DOHH2 (cell line): ENCODE results near the gene LMO7.

Source experiments
- H3F3A ChIP-seq: fragments of 200-600 bp; sonication (generic), shearing (Covaris generic); 2 replicates; pipeline ENCODE4 v1.6.0; 2016; ENCODE audit warnings: antibody characterized with exemption, mild to moderate bottlenecking; ENCODE audit not compliant: control insufficient read depth, insufficient read depth
- H3K27ac ChIP-seq: fragments of 200-600 bp; sonication (generic); 2 replicates; pipeline ENCODE4 v1.5.1; 2014; ENCODE audit warnings: low read depth, mild to moderate bottlenecking, low read length, moderate library complexity
- H3K27me3 ChIP-seq: fragments of 200-600 bp; sonication (generic); 2 replicates; pipeline ENCODE4 v1.6.1; 2014; ENCODE audit warnings: mild to moderate bottlenecking, low read length, mixed read lengths; ENCODE audit not compliant: control insufficient read depth
- H3K36me3 ChIP-seq: fragments of 200-600 bp; sonication (generic); 2 replicates; pipeline ENCODE4 v1.6.1; 2014; ENCODE audit warnings: mild to moderate bottlenecking, low read length, moderate library complexity, mixed read lengths; ENCODE audit not compliant: control insufficient read depth
- H3K4me1 ChIP-seq: fragments of 200-600 bp; sonication (generic); 2 replicates; pipeline ENCODE4 v1.6.1; 2014; ENCODE audit warnings: mild to moderate bottlenecking, low read length, mixed read lengths; ENCODE audit not compliant: control insufficient read depth
- H3K4me2 ChIP-seq: fragments of 200-600 bp; sonication (generic); 2 replicates; pipeline ENCODE4 v1.6.0; 2014; ENCODE audit warnings: mild to moderate bottlenecking, low read length, moderate library complexity
- H3K4me3 ChIP-seq: fragments of 200-600 bp; sonication (generic); 2 replicates; pipeline ENCODE4 v1.5.1; 2014; ENCODE audit warnings: mild to moderate bottlenecking, low read length, mixed read lengths
- H3K79me2 ChIP-seq: fragments of 200-600 bp; sonication (generic); 2 replicates; pipeline ENCODE4 v1.6.1; 2014; ENCODE audit warnings: mild to moderate bottlenecking, low read length, mixed read lengths; ENCODE audit not compliant: control insufficient read depth
- H3K9me2 ChIP-seq: fragments of 200-600 bp; sonication (generic); replicated peaks from 2 replicates; pipeline ENCODE4 v1.6.1; 2014; ENCODE audit warnings: mild to moderate bottlenecking, low read length, mixed read lengths; ENCODE audit not compliant: control insufficient read depth
- H3K9me3 ChIP-seq: fragments of 200-600 bp; sonication (generic); 2 replicates; pipeline ENCODE4 v1.6.1; 2014; ENCODE audit warnings: antibody characterized with exemption, low read length, mixed read lengths; ENCODE audit not compliant: control insufficient read depth, insufficient read depth
- H4K20me1 ChIP-seq: fragments of 200-600 bp; sonication (generic); 2 replicates; pipeline ENCODE4 v1.6.0; 2014; ENCODE audit warnings: low read depth, mild to moderate bottlenecking, antibody characterized with exemption, low read length, moderate library complexity; ENCODE audit not compliant: control insufficient read depth, insufficient read depth
- EZH2phosphoT487 ChIP-seq: fragments of 200-600 bp; sonication (generic); IDR thresholded peaks from 2 replicates; pipeline ENCODE4 v1.6.1; 2017; ENCODE audit warnings: borderline replicate concordance, mild to moderate bottlenecking, antibody characterized with exemption, low read length, moderate library complexity, mixed read lengths
- TF ChIP-seq, protein P1 (sequence below): fragments of 200-600 bp; sonication (generic); IDR thresholded peaks from one replicate; pipeline ENCODE4 v1.5.1; 2014; ENCODE audit warnings: antibody characterized with exemption, mild to moderate bottlenecking, low read depth, low read length; ENCODE audit not compliant: poor library complexity, severe bottlenecking

Gene LMO7

DNA sequence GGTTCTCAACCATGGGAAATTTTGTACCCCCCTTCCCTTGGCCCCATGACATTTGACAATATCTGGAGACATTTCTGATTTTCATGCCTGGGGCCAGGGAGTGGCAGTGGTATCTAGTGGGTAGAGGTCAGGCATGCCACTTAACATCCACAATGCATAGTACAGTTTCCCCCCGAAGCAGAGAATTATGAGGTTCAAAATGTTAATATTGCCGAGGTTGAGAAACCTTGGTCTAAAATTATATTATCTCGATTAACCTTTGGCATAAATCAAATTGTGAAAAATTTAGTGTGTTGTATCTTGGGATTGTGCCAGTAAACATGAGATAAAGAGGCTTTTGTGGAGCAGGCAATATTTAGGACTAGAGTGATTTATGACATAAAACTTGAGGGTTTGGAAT, 147.9 kb downstream of the LMO7 start:
- Histone ChIP-seq H3K4me2 (no peak overlapping the region), H3K27me3 (no peaks in the 10 kb centered on the region), H3K9me3 (no peaks in the 10 kb centered on the region), H3K27ac (no peak overlapping the region), H3K4me3 (no peak overlapping the region), H3K9me2 (no peaks in the 10 kb centered on the region), H3F3A (no peaks in the 10 kb centered on the region), H4K20me1 (no peaks in the 10 kb centered on the region), H3K4me1 (no peaks in the 10 kb centered on the region), H3K36me3 (no peaks in the 10 kb centered on the region), H3K79me2 (no peaks in the 10 kb centered on the region)
- TF ChIP-seq, protein P1, sequence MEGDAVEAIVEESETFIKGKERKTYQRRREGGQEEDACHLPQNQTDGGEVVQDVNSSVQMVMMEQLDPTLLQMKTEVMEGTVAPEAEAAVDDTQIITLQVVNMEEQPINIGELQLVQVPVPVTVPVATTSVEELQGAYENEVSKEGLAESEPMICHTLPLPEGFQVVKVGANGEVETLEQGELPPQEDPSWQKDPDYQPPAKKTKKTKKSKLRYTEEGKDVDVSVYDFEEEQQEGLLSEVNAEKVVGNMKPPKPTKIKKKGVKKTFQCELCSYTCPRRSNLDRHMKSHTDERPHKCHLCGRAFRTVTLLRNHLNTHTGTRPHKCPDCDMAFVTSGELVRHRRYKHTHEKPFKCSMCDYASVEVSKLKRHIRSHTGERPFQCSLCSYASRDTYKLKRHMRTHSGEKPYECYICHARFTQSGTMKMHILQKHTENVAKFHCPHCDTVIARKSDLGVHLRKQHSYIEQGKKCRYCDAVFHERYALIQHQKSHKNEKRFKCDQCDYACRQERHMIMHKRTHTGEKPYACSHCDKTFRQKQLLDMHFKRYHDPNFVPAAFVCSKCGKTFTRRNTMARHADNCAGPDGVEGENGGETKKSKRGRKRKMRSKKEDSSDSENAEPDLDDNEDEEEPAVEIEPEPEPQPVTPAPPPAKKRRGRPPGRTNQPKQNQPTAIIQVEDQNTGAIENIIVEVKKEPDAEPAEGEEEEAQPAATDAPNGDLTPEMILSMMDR, result no peak
- TF ChIP-seq EZH2phosphoT487, result no peak

DNA sequence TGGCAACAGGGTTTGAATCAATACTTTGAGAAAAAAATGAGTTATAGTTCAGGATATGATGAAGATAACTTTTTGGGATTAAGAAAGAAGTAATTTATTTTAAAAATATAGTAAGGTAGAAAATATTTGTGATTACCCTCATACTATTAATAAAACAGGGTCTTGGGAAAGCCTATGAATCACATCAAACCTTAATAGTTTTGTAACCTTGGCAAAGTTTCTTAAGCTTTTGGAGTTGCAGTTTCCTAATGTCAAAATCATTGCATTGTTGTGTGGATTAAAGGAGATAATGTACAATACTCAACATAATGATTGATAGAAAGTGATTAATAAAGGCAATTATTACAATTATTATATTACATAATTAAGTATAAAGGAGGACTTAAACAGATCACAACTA, 149.0 kb downstream of the LMO7 start:
- Histone ChIP-seq H3K79me2 (no peaks in the 10 kb centered on the region), H3K4me2 (no peak overlapping the region), H3K9me3 (no peaks in the 10 kb centered on the region), H3K4me3 (no peak overlapping the region), H4K20me1 (no peaks in the 10 kb centered on the region), H3K4me1 (no peaks in the 10 kb centered on the region), H3F3A (no peaks in the 10 kb centered on the region), H3K36me3 (no peaks in the 10 kb centered on the region), H3K27me3 (no peaks in the 10 kb centered on the region), H3K9me2 (no peaks in the 10 kb centered on the region), H3K27ac (no peak overlapping the region)
- no peak for TF ChIP-seq EZH2phosphoT487
- TF ChIP-seq, protein P1, result no peak

DNA sequence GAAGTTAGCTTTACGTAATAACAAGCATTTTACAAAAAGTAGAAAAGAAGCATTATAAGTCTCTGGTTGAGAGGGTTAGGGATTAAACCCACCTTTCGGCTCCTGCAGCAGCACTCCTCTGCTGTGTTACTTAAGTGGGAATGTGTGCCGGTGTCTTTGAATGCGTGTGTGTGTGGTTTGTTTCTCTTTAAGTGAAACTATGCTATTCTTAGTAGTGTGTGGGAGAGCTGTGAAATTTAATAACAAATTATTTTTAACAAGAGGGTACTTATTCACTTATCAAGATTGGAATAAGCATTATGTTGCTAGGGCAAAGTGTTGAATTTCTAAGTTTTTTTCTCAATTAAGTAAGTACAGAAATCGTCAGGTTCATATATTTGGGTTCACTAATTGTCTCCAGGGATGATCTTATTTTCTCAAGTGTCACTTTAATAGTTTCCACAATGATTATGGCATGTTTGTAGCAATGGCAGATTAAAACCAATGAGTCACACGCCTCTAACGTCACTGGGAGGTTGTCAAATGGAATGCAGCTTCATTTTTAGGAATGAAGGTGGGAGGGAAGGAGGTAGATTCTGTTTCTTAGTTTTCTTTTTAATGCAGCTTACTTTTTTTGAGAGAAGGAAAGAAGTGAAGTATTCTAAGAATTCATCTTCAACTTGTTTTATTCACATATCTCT, 151.3 kb downstream of the LMO7 start:
- Histone ChIP-seq H4K20me1 (no peaks in the 10 kb centered on the region), H3K4me3 (no peak overlapping the region), H3K4me2 (no peak overlapping the region), H3K36me3 (no peaks in the 10 kb centered on the region), H3K27ac (no peak overlapping the region), H3K4me1 (no peaks in the 10 kb centered on the region), H3K79me2 (no peaks in the 10 kb centered on the region), H3K9me2 (no peaks in the 10 kb centered on the region), H3K27me3 (no peaks in the 10 kb centered on the region), H3K9me3 (no peaks in the 10 kb centered on the region), H3F3A (no peaks in the 10 kb centered on the region)
- no peak for TF ChIP-seq EZH2phosphoT487

DNA sequence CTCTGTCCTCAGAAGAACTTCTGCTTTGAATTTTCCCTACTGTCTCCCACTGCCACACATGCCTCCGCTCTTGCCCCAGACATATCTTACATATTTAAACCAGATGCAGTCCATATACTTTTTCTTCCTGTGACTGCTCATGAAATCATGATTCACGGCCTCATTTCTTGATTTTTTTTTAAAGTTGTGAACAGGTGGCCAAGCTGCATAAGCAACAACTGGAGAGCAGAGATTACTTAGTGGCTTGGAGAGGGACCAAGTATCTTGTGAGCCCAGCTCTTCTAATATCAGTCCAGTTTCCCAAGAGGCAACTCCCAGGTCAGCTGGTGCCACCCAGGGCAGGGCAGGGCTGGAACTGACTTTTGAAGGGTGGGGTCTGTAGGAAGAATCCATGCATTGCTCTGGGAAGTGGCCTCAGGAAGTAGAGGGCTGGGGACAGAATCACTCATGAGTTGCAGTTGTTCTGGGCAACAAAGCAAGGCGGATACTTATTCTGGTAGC, 152.4 kb downstream of the LMO7 start:
- no peak overlapping the region for H3K4me2 ChIP-seq
- H3K9me3 ChIP-seq, result no peaks in the 10 kb centered on the region
- H4K20me1 ChIP-seq, result no peaks in the 10 kb centered on the region
- no peaks in the 10 kb centered on the region for H3K36me3 ChIP-seq
- no peak overlapping the region for H3K27ac ChIP-seq
- no peak overlapping the region for H3K4me3 ChIP-seq
- TF ChIP-seq, protein P1, result no peak
- no peak for TF ChIP-seq EZH2phosphoT487
- no peaks in the 10 kb centered on the region for H3F3A ChIP-seq
- H3K4me1 ChIP-seq, result no peaks in the 10 kb centered on the region
- H3K9me2 ChIP-seq, result no peaks in the 10 kb centered on the region
- no peaks in the 10 kb centered on the region for H3K79me2 ChIP-seq
- H3K27me3 ChIP-seq, result no peaks in the 10 kb centered on the region
